PC-3 (cell line): ENCODE data around the gene MR1. TPM values are rescaled to one million over a fixed set of nuclear protein-coding genes. Genes with fewer than 3 reads are reported as not detected.
"Not testable (repeated sequence)": the region's sequence is repeated elsewhere in the genome, so short reads cannot be mapped to it uniquely, and the experiment has no call there.

Experiments used
- ATAC-seq: fragments of 200-7000 bp; cut with Tn5 transposase; 2 replicates; pipeline ENCODE4 v1.9.1; 2020; ENCODE audit warnings: mild to moderate bottlenecking, moderate library complexity
- BruUV-seq: library from RNA; stranded (reverse); fragments of 400-500 nt; replicated peaks from 2 replicates; lab custom pipeline; 2021; lab: Mats Ljungman, UMichigan
- CTCF ChIA-PET: fragments of 300-600 bp; sonication (Branson Sonifier 250); formaldehyde crosslinking; loops from one replicate; lab custom pipeline; 2022; ENCODE audit warnings: antibody characterized with exemption; lab: Charles Lee
- POLR2A ChIA-PET: fragments of 300-600 bp; sonication (Branson Sonifier 250); formaldehyde crosslinking; loops from one replicate; lab custom pipeline; 2022; ENCODE audit warnings: antibody characterized with exemption; ENCODE audit not compliant: unreplicated experiment; lab: Charles Lee
- DNase-seq: peaks from one replicate; pipeline ENCODE4 v3.0.0-alpha.2; 2015
- H2AFZ ChIP-seq: fragments of 300-600 bp; sonication (generic); 2 replicates; pipeline ENCODE4 v1.6.0; 2016; ENCODE audit warnings: antibody characterized with exemption, low read length
- H3F3A ChIP-seq: fragments of 300-600 bp; sonication (generic); one replicate; pipeline ENCODE4 v1.6.0; 2017; ENCODE audit warnings: antibody characterized with exemption, low read length, control low read depth, mild to moderate bottlenecking; ENCODE audit not compliant: unreplicated experiment
- H3K27ac ChIP-seq: fragments of 300-600 bp; sonication (generic); 2 replicates; pipeline ENCODE4 v1.5.1; 2016; ENCODE audit warnings: mild to moderate bottlenecking, low read length
- H3K27me3 ChIP-seq: fragments of 300-600 bp; sonication (generic); 2 replicates; pipeline ENCODE4 v1.6.1; 2016; ENCODE audit warnings: low read length, mixed read lengths
- H3K36me3 ChIP-seq: fragments of 300-600 bp; sonication (generic); 2 replicates; pipeline ENCODE4 v1.6.1; 2016; ENCODE audit warnings: low read depth, mixed run types, low read length, mixed read lengths
- H3K4me1 ChIP-seq: fragments of 300-600 bp; sonication (generic); 2 replicates; pipeline ENCODE4 v1.5.1; 2016; ENCODE audit warnings: low read length; ENCODE audit not compliant: insufficient read depth
- H3K4me2 ChIP-seq: fragments of 300-600 bp; sonication (generic); 2 replicates; pipeline ENCODE4 v1.6.0; 2016; ENCODE audit warnings: low read length
- H3K4me3 ChIP-seq: fragments of 300-600 bp; sonication (generic); 2 replicates; pipeline ENCODE4 v1.5.1; 2016; ENCODE audit warnings: mild to moderate bottlenecking, low read length, mixed read lengths
- H3K79me2 ChIP-seq: fragments of 300-600 bp; sonication (generic); 2 replicates; pipeline ENCODE4 v1.6.1; 2017; ENCODE audit warnings: low read length, mixed read lengths
- H3K9ac ChIP-seq: fragments of 300-600 bp; sonication (generic); 2 replicates; pipeline ENCODE4 v1.6.0; 2016; ENCODE audit warnings: mild to moderate bottlenecking, low read length
- H3K9me2 ChIP-seq: fragments of 300-600 bp; sonication (generic); replicated peaks from 2 replicates; pipeline ENCODE4 v1.6.1; 2016; ENCODE audit warnings: mixed run types, low read length, mixed read lengths
- H3K9me3 ChIP-seq: fragments of 300-600 bp; sonication (generic); 2 replicates; pipeline ENCODE4 v1.6.1; 2016; ENCODE audit warnings: low read length, mixed read lengths
- H4K20me1 ChIP-seq: fragments of 300-600 bp; sonication (generic); 2 replicates; pipeline ENCODE4 v1.6.1; 2016; ENCODE audit warnings: low read length, mixed read lengths
- CTCF ChIP-seq: fragments of 300-600 bp; sonication (generic); conservative IDR thresholded peaks from 2 replicates; pipeline ENCODE4 v1.5.1; 2017; ENCODE audit warnings: antibody characterized with exemption, low read depth, mild to moderate bottlenecking, low read length
- EZH2 ChIP-seq: fragments of 300-600 bp; sonication (generic); IDR thresholded peaks from one replicate; pipeline ENCODE4 v1.6.1; 2017; ENCODE audit warnings: antibody characterized with exemption, mild to moderate bottlenecking, low read length; ENCODE audit not compliant: unreplicated experiment
- EZH2phosphoT487 ChIP-seq: fragments of 300-600 bp; sonication (generic); IDR thresholded peaks from 2 replicates; pipeline ENCODE4 v1.6.1; 2018; ENCODE audit warnings: mild to moderate bottlenecking, antibody characterized with exemption, low read length, borderline replicate concordance
- intact Hi-C: fragments of 100-400 bp; cut with micrococcal nuclease; formaldehyde crosslinking; loops from 2 replicates; pipeline ENCODE4 v1.9.0; 2023
- total RNA-seq: library from RNA; depleted of rRNA; stranded (reverse); fragments of >200 nt; gene quantifications from 2 replicates; pipeline ENCODE4 v1.2.3, GENCODE V29; 2014

Gene MR1
- total RNA-seq, 1 experiment from 2014 or later, result 3.4 TPM

- Histone ChIP-seq H2AFZ (no peak overlapping the region), H3K27ac (0 out of 2 replicates have a peak overlapping the region, but pooled peaks have one; percentile 13), H4K20me1 (no peaks in the 10 kb centered on the region), H3K9me3 (no peaks in the 10 kb centered on the region), H3F3A (no peaks in the 10 kb centered on the region), H3K79me2 (no peaks in the 10 kb centered on the region), H3K9ac (no peak overlapping the region), H3K4me3 (no peak overlapping the region), H3K4me2 (no peak overlapping the region), H3K27me3 (no peaks in the 10 kb centered on the region), H3K4me1 (peaks cover 17% of the 10 kb centered on the region; the same call in 1 of the 2 replicates), H3K9me2 (no peaks in the 10 kb centered on the region), H3K36me3 (no peaks in the 10 kb centered on the region)
- BruUV-seq, result no TSS peak
- ChIA-PET CTCF (no interaction called here), POLR2A (no interaction called here)
- no peak for TF ChIP-seq EZH2
- no peak for TF ChIP-seq EZH2phosphoT487
- TF ChIP-seq CTCF, result no peak
- DNase-seq (peak; percentile 52), ATAC-seq (peak; percentile 64)
- intact Hi-C loops, result loop anchor here (5.0 kb wide), 1 partner anchor 34 kb away; no protein-coding TSS in a partner anchor
These were observed 9.5 kb downstream of the MR1 start for GRCh38 chr1:181043025-181043888.

GRCh38 chr1:181044449-181044966 is 10.7 kb downstream of the MR1 start:
- no TSS peak for BruUV-seq
- no peaks in the 10 kb centered on the region for H3K9me2 ChIP-seq
- peak; percentile 2 for DNase-seq
- no peak overlapping the region for H3K27ac ChIP-seq
- no peaks in the 10 kb centered on the region for H3F3A ChIP-seq
- ChIA-PET CTCF (no interaction called here), POLR2A (no interaction called here)
- H3K27me3 ChIP-seq, result no peaks in the 10 kb centered on the region
- H3K4me3 ChIP-seq, result no peak overlapping the region
- H4K20me1 ChIP-seq, result no peaks in the 10 kb centered on the region
- H3K9ac ChIP-seq, result no peak overlapping the region
- peaks cover 17% of the 10 kb centered on the region; the same call in 1 of the 2 replicates for H3K4me1 ChIP-seq
- H2AFZ ChIP-seq, result no peak overlapping the region
- intact Hi-C loops, result loop anchor here (5.0 kb wide), 1 partner anchor 33 kb away; no protein-coding TSS in a partner anchor
- no peaks in the 10 kb centered on the region for H3K9me3 ChIP-seq
- H3K36me3 ChIP-seq, result no peaks in the 10 kb centered on the region
- ATAC-seq, result no peak; the same call in 1 of the 2 replicates
- H3K4me2 ChIP-seq, result no peak overlapping the region
- TF ChIP-seq EZH2phosphoT487, result no peak
- no peak for TF ChIP-seq EZH2
- TF ChIP-seq CTCF, result no peak
- H3K79me2 ChIP-seq, result no peaks in the 10 kb centered on the region

- H3K36me3 ChIP-seq, CTCF ChIA-PET, POLR2A ChIA-PET, H3K4me2 ChIP-seq, H3K9me2 ChIP-seq, H3K4me3 ChIP-seq, H2AFZ ChIP-seq, ATAC-seq, H3K27ac ChIP-seq, H3K79me2 ChIP-seq, DNase-seq, H3K9me3 ChIP-seq, H3K9ac ChIP-seq, H3K27me3 ChIP-seq, H4K20me1 ChIP-seq, BruUV-seq, intact Hi-C loops, H3F3A ChIP-seq: not testable (repeated sequence)
- H3K4me1 ChIP-seq, result peaks cover 17% of the 10 kb centered on the region; the same call in 1 of the 2 replicates
These were observed 12.2 kb downstream of the MR1 start for GRCh38 chr1:181045946-181046345.
